DND-41 (cell line): ENCODE results near the gene FAM229A.

Experiments used
- ATAC-seq: fragments of 200-7000 bp; cut with Tn5 transposase; 3 replicates; pipeline ENCODE4 v1.9.1; 2021; ENCODE audit warnings: low read depth; ENCODE audit not compliant: insufficient read depth
- DNase-seq: peaks from one replicate; pipeline ENCODE4 v3.0.0-alpha.2; 2020
- H2AFZ ChIP-seq: 2 replicates; pipeline ENCODE4 v1.6.0; 2012; ENCODE audit warnings: low read depth, low read length
- H3K27ac ChIP-seq: 2 replicates; pipeline ENCODE4 v1.5.1; 2012; ENCODE audit warnings: low read length, inconsistent platforms
- H3K27me3 ChIP-seq: fragments of 200-600 bp; sonication (generic); 2 replicates; pipeline ENCODE4 v1.6.0; 2012; ENCODE audit warnings: low read length, mild to moderate bottlenecking, inconsistent platforms; ENCODE audit not compliant: insufficient read depth, poor library complexity
- H3K36me3 ChIP-seq: 2 replicates; pipeline ENCODE4 v1.5.1; 2012; ENCODE audit warnings: low read length, inconsistent platforms; ENCODE audit not compliant: insufficient read depth
- H3K4me1 ChIP-seq: 2 replicates; pipeline ENCODE4 v1.5.1; 2012; ENCODE audit warnings: mild to moderate bottlenecking, low read length; ENCODE audit not compliant: insufficient read depth
- H3K4me2 ChIP-seq: 2 replicates; pipeline ENCODE4 v1.6.0; 2012; ENCODE audit warnings: mild to moderate bottlenecking, moderate library complexity, low read length, inconsistent platforms; ENCODE audit not compliant: insufficient read depth
- H3K4me3 ChIP-seq, 2 experiments: fragments of 200-600 bp in 1 of 2; shearing (Covaris generic) in 1 of 2; 2 replicates each; pipeline ENCODE4 v1.5.1; 2012 to 2016; ENCODE audit warnings: inconsistent platforms in 2 of 2, low read length in 2 of 2, mild to moderate bottlenecking in 2 of 2, low read depth in 1 of 2, moderate library complexity in 1 of 2
- H3K79me2 ChIP-seq: 2 replicates; pipeline ENCODE4 v1.6.0; 2012; ENCODE audit warnings: low read length, inconsistent platforms; ENCODE audit not compliant: insufficient read depth
- H3K9ac ChIP-seq: 2 replicates; pipeline ENCODE4 v1.6.0; 2012; ENCODE audit warnings: low read depth, mild to moderate bottlenecking, inconsistent platforms, low read length, moderate library complexity
- H3K9me3 ChIP-seq: 2 replicates; pipeline ENCODE4 v1.5.1; 2012; ENCODE audit warnings: low read length, moderate library complexity, mild to moderate bottlenecking, inconsistent platforms; ENCODE audit not compliant: insufficient read depth, severe bottlenecking
- H4K20me1 ChIP-seq: 2 replicates; pipeline ENCODE4 v1.6.0; 2012; ENCODE audit warnings: low read length; ENCODE audit not compliant: insufficient read depth
- EZH2 ChIP-seq: IDR thresholded peaks from 3 replicates; pipeline ENCODE4 v1.6.1; 2012; ENCODE audit warnings: borderline replicate concordance, low read depth, mild to moderate bottlenecking, moderate library complexity, low read length, inconsistent platforms; ENCODE audit not compliant: severe bottlenecking
- TF ChIP-seq, protein P1 (sequence below): IDR thresholded peaks from 2 replicates; pipeline ENCODE4 v1.5.1; 2012; ENCODE audit warnings: borderline replicate concordance, low read length, moderate library complexity, mild to moderate bottlenecking; ENCODE audit not compliant: poor library complexity, severe bottlenecking; ENCODE audit errors: extremely low read depth

The FAM229A gene

DNA sequence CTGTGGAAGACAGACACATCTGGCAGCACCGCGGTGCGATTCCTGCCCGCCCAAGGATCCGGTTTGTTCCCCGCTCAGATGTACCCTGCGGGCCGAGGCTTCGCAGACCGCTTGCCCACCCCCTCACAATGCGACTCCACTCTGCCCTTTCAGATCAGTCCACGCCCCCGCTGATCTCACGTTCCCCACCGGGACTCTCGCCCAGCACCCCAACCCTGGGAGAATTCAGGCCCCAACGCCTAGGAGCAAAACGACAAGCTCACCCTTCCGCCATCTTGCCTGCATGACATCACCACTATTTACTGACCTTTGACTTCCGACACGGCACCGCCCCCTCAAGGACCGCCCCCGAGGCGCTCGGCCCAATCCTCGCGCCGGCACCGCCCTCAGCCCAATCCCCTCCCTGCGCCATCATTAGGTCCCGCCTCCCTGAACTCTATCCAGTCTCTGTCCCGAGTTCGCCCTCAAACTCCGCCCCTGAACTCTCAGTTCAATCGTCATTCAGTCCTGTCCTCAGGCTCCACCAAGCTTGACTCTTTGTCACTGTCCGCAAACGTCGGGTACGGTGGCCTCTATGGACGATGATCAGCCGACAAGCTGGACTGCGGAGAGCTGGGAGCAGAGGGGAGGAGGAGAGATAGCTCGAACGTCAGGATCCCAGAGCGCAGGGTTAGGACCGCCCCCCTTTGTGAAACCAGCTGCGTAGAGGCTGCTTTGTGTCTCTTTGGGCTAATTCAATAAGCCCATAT is 32.0 kb upstream of the FAM229A start, which contains the start of gene BSDC1:
BSDC1 (minus strand) TSS at position 301 of the 749 bp plus-strand sequence; CDS start at position 274, 27 bp downstream.
- ATAC-seq: peak; percentile 96
- Histone ChIP-seq H3K79me2 (peaks cover 46% of the 10 kb centered on the region), H3K4me1 (peaks cover 32% of the 10 kb centered on the region), H4K20me1 (peaks cover 12% of the 10 kb centered on the region), H3K9ac (peak within 1 kb of the TSS; percentile 75), H3K4me3 (peak within 1 kb of the TSS; percentile 43 to 73), H3K9me3 (no peaks in the 10 kb centered on the region), H3K36me3 (peaks cover 33% of the 10 kb centered on the region), H2AFZ (peak within 1 kb of the TSS; percentile 90), H3K27ac (peak within 1 kb of the TSS; percentile 87), H3K4me2 (peak within 1 kb of the TSS; percentile 81), H3K27me3 (no peaks in the 10 kb centered on the region)
- TF ChIP-seq, protein P1, sequence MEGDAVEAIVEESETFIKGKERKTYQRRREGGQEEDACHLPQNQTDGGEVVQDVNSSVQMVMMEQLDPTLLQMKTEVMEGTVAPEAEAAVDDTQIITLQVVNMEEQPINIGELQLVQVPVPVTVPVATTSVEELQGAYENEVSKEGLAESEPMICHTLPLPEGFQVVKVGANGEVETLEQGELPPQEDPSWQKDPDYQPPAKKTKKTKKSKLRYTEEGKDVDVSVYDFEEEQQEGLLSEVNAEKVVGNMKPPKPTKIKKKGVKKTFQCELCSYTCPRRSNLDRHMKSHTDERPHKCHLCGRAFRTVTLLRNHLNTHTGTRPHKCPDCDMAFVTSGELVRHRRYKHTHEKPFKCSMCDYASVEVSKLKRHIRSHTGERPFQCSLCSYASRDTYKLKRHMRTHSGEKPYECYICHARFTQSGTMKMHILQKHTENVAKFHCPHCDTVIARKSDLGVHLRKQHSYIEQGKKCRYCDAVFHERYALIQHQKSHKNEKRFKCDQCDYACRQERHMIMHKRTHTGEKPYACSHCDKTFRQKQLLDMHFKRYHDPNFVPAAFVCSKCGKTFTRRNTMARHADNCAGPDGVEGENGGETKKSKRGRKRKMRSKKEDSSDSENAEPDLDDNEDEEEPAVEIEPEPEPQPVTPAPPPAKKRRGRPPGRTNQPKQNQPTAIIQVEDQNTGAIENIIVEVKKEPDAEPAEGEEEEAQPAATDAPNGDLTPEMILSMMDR: no peak
- DNase-seq: peak; percentile 99

DNA sequence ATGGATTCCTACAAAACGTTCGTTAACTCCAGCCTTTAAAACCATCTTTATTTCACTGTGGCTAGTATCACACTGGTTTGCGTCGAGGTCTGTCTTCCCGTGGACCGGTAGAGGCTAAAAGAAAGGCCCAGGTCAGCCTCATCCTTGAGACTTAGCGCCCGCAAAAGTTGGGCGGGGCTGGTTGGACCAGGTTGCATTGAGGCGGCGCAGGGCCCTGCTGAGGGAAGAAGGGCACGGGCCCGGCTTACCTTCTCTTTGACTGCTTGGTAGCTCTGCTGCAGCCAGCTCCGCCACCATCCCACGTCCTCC is 31.5 kb upstream of the FAM229A start:
- peak overlapping the region; percentile 81 for H3K4me2 ChIP-seq
- ATAC-seq: peak; percentile 27
- H3K9me3 ChIP-seq: no peaks in the 10 kb centered on the region
- no peak for DNase-seq
- no peaks in the 10 kb centered on the region for H3K27me3 ChIP-seq
- TF ChIP-seq, protein P1: no peak
- no peak for TF ChIP-seq EZH2
- peak overlapping the region; percentile 43 to 73 for H3K4me3 ChIP-seq
- peak overlapping the region; percentile 75 for H3K9ac ChIP-seq
- peaks cover 49% of the 10 kb centered on the region for H3K79me2 ChIP-seq
- H4K20me1 ChIP-seq: peaks cover 13% of the 10 kb centered on the region
- H3K36me3 ChIP-seq: peaks cover 37% of the 10 kb centered on the region
- peak overlapping the region; percentile 84 for H2AFZ ChIP-seq
- H3K4me1 ChIP-seq: peaks cover 32% of the 10 kb centered on the region
- peak overlapping the region; percentile 87 for H3K27ac ChIP-seq

DNA sequence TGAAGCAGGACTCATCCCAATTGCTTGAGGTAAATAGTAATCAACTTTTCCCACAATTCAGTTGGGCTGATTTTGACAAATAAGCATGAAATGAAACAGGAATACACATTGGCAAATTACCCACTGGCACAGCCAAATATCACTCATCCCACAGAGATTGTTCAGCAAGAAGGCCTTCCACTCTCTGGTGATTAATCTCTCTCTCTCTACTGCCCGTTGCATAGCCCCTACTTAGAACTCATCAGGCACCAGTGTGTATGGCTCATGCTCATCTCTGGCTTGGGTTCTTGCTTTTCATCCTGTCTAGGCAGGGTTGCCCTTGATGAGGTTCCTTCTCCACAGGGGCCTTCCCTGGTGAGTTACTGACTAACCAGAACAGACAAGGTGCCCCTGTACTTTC is 30.9 kb upstream of the FAM229A start:
- Histone ChIP-seq H3K9me3 (no peaks in the 10 kb centered on the region), H3K79me2 (peaks cover 53% of the 10 kb centered on the region), H3K36me3 (peaks cover 42% of the 10 kb centered on the region), H3K4me2 (peak overlapping the region; percentile 81), H3K9ac (peak overlapping the region; percentile 75), H3K27ac (peak overlapping the region; percentile 87), H3K27me3 (no peaks in the 10 kb centered on the region), H4K20me1 (peaks cover 13% of the 10 kb centered on the region), H2AFZ (no peak overlapping the region), H3K4me1 (peaks cover 32% of the 10 kb centered on the region), H3K4me3 (peak overlapping the region; percentile 43 to 73; a peak in 3 of 4 replicates)
- no peak for ATAC-seq
- DNase-seq: no peak
- TF ChIP-seq EZH2: no peak
- TF ChIP-seq, protein P1: no peak
